Bone marrow (tissue), 2 donors: ENCODE results near the gene RPL27.
"Not testable (repeated sequence)": the region's sequence is repeated elsewhere in the genome, so short reads cannot be mapped to it uniquely, and the experiment has no call there.

Experiments
- DNase-seq, 2 donors: peaks; one replicate each; lab custom pipeline; 2025; lab: John Stamatoyannopoulos, UW

The RPL27 gene

GRCh38 chr17:42997984-42998938, at the start of gene RPL27:
Gene RPL27 (plus strand): TSS chr17:42998419. CDS start chr17:42998751, 332 bp downstream.
- DNase-seq = peak; percentile 88 to 99

- DNase-seq = no peak
These were observed 48.0 kb upstream of the RPL27 start for GRCh38 chr17:42950044-42950783.

- no peak for DNase-seq
These were observed 44.5 kb upstream of the RPL27 start for GRCh38 chr17:42953669-42954068.

- peak; percentile 54 to 91 for DNase-seq
These were observed 33.9 kb upstream of the RPL27 start, which contains the start of gene AARSD1 for GRCh38 chr17:42964161-42964932. Gene AARSD1 (minus strand): TSS chr17:42964454. CDS start chr17:42964440, 14 bp downstream.

GRCh38 chr17:42967925-42968324, 30.3 kb upstream of the RPL27 start:
- no peak for DNase-seq

GRCh38 chr17:42969001-42969581, 29.1 kb upstream of the RPL27 start:
- DNase-seq = no peak

- no peak for DNase-seq
These were observed 26.6 kb upstream of the RPL27 start for GRCh38 chr17:42971589-42971988.

GRCh38 chr17:42973323-42973722, 24.9 kb upstream of the RPL27 start:
- not testable (repeated sequence) for DNase-seq

- DNase-seq = no peak
These were observed 23.0 kb upstream of the RPL27 start for GRCh38 chr17:42975265-42975664.

GRCh38 chr17:42975701-42976100, 22.5 kb upstream of the RPL27 start:
- DNase-seq = not testable (repeated sequence)

- no peak for DNase-seq
These were observed 18.5 kb upstream of the RPL27 start, which contains the start of gene PTGES3L for GRCh38 chr17:42979511-42980273. Gene PTGES3L (minus strand): TSS chr17:42980080. CDS start chr17:42980053, 27 bp downstream.

- DNase-seq = peak; percentile 64 to 67
These were observed 17.9 kb upstream of the RPL27 start, which contains the start of gene RUNDC1 for GRCh38 chr17:42980274-42980765. Gene RUNDC1 (plus strand): TSS chr17:42980565. CDS start chr17:42980577, 12 bp downstream.

GRCh38 chr17:42980766-42981397, 17.3 kb upstream of the RPL27 start:
- DNase-seq = peak in 1 of 2 donors; percentile 31

- DNase-seq = no peak
These were observed 16.0 kb upstream of the RPL27 start for GRCh38 chr17:42982266-42982665.

- peak in 1 of 2 donors; percentile 68 for DNase-seq
These were observed 13.0 kb upstream of the RPL27 start for GRCh38 chr17:42985225-42985624.

GRCh38 chr17:42989141-42989540, 9.1 kb upstream of the RPL27 start:
- DNase-seq = no peak

- no peak for DNase-seq
These were observed 8.2 kb upstream of the RPL27 start for GRCh38 chr17:42989726-42990652.

- no peak for DNase-seq
These were observed 6.7 kb upstream of the RPL27 start for GRCh38 chr17:42991471-42991870.

GRCh38 chr17:42992872-42993271, 5.3 kb upstream of the RPL27 start:
- DNase-seq = no peak
